Measurements from ENCODE around the gene HPX.

DNA sequence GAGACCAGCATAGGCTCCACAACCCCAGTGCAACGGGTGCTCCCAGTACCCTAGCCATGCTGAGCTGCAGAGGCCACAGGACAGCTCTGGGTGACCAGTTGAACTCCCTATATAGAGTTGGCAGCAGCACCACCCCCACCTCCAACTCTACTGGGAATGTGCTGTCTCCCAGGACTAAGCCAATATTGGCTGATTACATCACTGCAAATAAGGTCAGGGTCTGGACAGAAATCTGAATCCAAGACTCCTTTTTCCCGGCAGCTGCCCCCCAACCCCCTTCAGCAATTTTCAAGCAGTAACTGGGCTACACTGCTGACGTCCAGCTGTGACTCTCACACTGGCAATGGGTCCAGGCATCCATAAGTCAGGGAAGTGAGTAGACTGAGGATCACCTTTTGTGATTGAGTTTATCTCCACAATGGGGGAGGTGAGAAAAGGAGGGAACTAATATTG is at the start of gene HPX:
- TF ChIP-seq EZH2 (IDR thresholded peaks at IDR 0.05) (no peak), POLR2AphosphoS5 (IDR thresholded peaks at IDR 0.05; ENCODE audit: borderline replicate concordance, low read depth, low read length) (no peak), FOXP2 (optimal IDR thresholded peaks at IDR 0.05; ENCODE audit: control extremely low read depth, extremely low read length, insufficient read depth) (no peak)

All from SK-N-MC (cell line).